CD4-positive, alpha-beta T cell treated with Interleukin-21 for 1 hour (primary cell): ENCODE results near the gene CCDC187.
"Not testable (repeated sequence)": the region's sequence is repeated elsewhere in the genome, so short reads cannot be mapped to it uniquely, and the experiment has no call there.

Source experiments
- DNase-seq: peaks from one replicate; pipeline ENCODE4 v3.0.0-alpha.2; 2020

Gene CCDC187

DNA sequence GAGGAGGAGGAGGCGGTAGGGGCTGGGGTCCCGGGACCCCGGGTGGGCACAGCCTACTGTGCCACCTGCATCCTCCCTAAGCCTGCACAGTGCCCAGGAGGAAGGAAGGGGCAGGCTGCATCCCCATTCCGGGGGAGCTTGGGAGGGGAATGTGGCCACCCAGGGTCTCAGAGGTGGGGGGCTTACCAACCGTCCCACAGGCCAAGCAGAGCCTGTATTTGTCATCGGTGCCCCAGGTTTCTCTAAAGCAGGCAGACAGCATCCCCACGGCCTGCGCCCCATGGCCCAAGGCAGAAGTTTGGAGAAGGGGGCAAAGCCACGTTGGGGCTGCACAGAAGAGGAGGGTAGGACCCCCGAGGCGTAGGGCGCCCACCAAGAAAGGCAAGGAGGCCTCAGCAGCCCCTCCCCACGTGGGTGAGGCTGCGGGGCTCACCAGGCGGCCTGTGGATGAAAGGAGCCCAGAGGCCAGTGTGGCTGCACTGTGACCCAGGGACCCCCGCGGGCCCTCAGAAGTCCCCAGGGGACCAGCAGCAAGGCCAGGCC, 22.9 kb upstream of the CCDC187 start:
- DNase-seq: no peak

- DNase-seq: no peak
These were observed 22.3 kb upstream of the CCDC187 start for GRCh38 chr9:136326061-136326760.

- no peak for DNase-seq
These were observed 21.5 kb upstream of the CCDC187 start for GRCh38 chr9:136325358-136325757.

- DNase-seq: no peak
These were observed 20.8 kb upstream of the CCDC187 start for GRCh38 chr9:136324501-136325300.

DNA sequence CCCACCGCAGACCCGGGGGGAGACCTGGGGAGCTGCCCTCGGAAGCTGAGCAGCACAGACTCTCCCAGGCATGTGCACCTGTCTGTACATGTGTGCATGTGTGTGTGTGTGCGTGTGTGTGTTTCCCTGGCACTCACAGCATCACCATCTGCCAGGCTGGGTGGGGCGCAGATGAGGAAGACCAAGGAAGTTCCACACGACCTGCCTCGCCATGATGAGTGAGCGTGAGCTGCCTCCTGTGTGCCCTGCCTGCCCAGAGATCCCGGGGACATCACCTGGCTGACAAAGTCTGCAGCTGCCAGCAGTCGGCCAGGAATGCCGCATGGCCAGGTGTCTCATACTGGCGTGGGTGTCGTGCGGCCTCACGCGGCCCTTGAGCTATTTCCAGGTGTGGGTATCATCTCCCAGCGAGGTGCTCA, 19.5 kb upstream of the CCDC187 start:
- DNase-seq: no peak

GRCh38 chr9:136322756-136323330, 18.9 kb upstream of the CCDC187 start:
- DNase-seq: no peak

GRCh38 chr9:136321561-136321960, 17.7 kb upstream of the CCDC187 start:
- no peak for DNase-seq

GRCh38 chr9:136320972-136321371, 17.1 kb upstream of the CCDC187 start:
- DNase-seq: not testable (repeated sequence)

- not testable (repeated sequence) for DNase-seq
These were observed 16.1 kb upstream of the CCDC187 start for GRCh38 chr9:136319955-136320354.

DNA sequence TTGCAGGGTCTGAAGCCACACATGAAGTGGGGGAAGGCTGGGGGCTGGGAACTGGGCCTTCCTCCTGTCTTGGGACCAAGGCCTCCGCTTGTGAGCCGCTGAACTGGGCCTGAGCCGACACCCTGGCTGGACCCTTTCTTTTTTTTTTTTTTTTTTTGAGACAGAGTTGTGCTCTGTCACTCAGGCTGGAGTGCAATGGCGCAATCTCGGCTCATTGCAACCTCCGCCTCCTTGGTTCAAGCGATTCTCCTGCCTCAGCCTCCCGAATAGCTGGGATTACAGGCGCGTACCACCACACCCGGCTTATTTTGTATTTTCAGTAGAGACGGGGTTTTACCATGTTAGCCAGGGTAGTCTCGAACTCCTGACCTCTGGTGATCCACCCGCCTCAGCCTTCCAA, 15.3 kb upstream of the CCDC187 start:
- not testable (repeated sequence) for DNase-seq

GRCh38 chr9:136318776-136319241, 14.9 kb upstream of the CCDC187 start:
- DNase-seq: no peak

DNA sequence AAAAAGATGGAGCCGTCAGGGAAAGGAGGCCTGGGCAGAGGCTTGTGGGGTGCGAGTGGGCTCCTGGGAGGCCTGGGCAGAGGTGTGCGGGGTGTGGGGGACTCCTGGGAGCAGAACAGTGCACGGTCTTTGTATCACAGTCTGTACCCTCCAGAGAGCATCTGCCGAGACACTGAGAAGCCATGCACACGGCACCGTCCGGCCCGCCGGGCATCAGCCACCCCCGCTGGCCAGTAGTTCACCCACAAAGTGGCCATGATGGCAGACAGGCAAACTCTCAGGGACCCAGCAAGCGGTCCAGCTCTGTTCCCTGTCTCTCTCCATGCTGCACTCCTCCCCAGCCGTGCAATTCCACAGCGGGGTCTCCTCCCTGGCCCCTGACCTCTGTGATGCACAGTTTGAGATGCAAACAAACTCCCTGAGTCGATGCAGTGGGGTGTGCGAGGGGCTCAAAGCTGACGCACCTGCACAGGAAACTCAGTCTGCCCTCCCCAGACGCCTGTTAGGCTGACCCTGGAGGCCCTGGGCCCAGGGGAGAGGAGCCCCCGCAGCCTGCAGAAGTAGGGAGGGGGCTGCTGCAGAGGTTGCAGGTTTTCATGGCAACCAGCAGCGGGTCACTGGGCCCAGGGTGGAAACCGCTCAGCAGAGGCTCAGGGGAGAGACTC, 14.3 kb upstream of the CCDC187 start:
- no peak for DNase-seq

- DNase-seq: no peak
These were observed 13.8 kb upstream of the CCDC187 start for GRCh38 chr9:136317695-136318094.

- DNase-seq: no peak
These were observed 13.2 kb upstream of the CCDC187 start for GRCh38 chr9:136316896-136317676.

DNA sequence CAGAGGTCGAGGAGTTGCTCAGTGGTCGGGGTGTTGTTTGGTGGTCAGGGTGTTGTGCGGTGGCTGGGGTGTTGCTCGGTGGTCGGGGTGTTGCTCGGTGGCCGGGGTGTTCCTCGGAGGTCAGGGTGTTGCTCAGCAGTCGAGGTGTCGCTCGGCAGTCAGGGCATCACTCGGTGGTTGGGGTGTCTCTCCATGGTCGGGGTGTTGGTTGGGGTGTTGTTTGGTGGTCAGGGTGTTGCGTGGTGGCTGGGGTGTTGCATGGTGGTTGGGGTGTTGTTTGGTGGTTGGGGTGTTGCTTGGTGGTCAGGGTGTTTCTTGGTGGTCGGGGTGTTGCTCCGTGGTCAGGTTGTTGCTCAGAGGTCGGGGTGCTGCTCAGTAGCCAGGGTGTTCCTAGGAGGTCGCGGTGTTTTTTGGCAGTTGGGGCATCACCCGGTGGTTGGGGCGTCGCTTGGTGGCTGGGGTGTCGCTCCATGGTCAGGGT, 12.4 kb upstream of the CCDC187 start:
- peak; percentile 72 for DNase-seq

- no peak for DNase-seq
These were observed 11.1 kb upstream of the CCDC187 start for GRCh38 chr9:136314944-136315343.

DNA sequence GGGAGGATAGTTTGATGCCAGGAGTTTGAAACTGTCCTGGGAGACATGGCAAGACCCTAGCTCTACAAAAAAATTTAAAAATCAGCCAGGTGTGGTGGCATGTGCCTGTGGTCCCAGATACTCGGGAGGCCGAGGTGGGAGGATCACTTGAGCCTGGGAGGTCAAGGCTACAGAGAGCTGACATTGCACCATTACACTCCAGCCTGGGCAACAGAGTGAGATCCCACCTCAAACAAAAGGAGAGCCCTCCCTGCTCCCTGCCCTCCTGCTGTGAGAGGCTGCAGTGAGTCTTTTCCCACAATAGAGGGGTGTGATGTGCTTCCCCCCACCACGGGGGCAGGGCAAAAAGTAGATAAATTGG, 10.1 kb upstream of the CCDC187 start:
- DNase-seq: no peak

GRCh38 chr9:136313111-136314055, 9.5 kb upstream of the CCDC187 start:
- no peak for DNase-seq

- DNase-seq: peak; percentile 47
These were observed 8.5 kb upstream of the CCDC187 start for GRCh38 chr9:136312436-136312835.

DNA sequence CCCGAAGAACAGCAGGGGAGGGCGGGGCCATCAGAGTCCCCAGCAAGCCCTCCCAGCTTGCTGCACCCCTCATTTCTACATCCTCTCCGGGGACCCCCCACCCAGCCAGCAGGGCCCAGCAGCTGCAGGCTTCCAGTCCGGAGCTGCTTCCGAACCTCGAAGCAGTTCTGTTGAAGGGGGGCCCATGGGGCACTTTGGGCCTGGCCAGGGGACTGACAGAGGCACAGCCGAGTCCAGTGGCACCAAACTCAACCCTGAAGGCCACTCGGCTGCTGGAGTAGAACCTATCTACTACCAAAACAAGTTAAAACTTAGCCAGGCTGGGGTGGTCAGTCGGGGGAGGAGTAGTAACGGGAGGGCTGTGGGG, 8.1 kb upstream of the CCDC187 start:
- no peak for DNase-seq
